BLaER1 (cell line): ENCODE measurements around the gene CBX7.

Source experiments
- H3K27ac ChIP-seq: shearing (Covaris generic); formaldehyde crosslinking; 2 replicates; pipeline ENCODE4 v1.8.1; 2022
- H3K27me3 ChIP-seq: shearing (Covaris generic); formaldehyde crosslinking; 2 replicates; pipeline ENCODE4 v1.8.1; 2022
- H3K36me3 ChIP-seq: shearing (Covaris generic); formaldehyde crosslinking; 2 replicates; pipeline ENCODE4 v1.8.1; 2022
- H3K4me1 ChIP-seq: shearing (Covaris generic); formaldehyde crosslinking; 2 replicates; pipeline ENCODE4 v1.8.1; 2022
- H3K4me2 ChIP-seq: shearing (Covaris generic); formaldehyde crosslinking; 2 replicates; pipeline ENCODE4 v1.8.1; 2022
- H3K4me3 ChIP-seq: shearing (Covaris generic); formaldehyde crosslinking; 2 replicates; pipeline ENCODE4 v1.8.1; 2022
- H3K9ac ChIP-seq: shearing (Covaris generic); formaldehyde crosslinking; 2 replicates; pipeline ENCODE4 v1.8.1; 2022
- H3K9me3 ChIP-seq: shearing (Covaris generic); formaldehyde crosslinking; 2 replicates; pipeline ENCODE4 v1.8.1; 2022
- H4K20me1 ChIP-seq: shearing (Covaris generic); formaldehyde crosslinking; 2 replicates; pipeline ENCODE4 v1.8.1; 2022
- Cebpa-rat ChIP-seq: shearing (Covaris generic); IDR thresholded peaks from 2 replicates; pipeline ENCODE4 v1.8.1; 2022

Gene CBX7

DNA sequence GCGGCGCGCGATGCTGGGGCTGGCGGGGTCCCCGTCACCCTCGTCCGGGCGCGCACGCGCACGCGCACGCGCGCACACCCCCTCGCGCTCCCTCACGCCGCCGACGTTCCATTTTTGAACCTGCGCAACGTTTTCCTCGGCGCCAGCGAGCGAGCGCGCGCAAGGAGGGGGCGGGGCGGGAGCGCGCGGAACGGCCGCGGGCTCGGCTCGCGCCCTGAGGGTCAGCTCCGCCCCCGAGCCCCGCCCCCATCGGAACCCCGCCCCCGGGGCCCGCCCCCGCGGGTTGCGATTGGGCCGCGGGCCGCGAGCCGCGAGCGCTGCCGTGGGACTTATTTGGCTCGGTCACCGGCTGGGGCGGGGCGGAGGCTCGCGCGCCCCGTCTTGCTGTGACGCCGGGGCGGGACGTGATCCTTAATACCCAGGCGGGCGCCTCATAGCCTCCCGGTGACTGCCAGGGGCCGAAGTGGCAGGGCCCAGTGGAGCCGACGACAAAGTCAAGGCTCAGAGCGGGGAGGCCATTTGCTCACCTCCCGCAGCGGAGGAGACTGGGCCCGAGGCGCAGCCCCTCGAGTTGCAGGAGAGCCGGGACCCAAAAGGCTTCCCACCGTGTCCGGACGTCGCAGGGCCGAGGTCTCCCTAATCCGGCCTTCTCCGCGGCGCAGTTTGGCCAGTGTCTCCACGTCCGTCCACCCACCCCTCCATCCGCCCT lies at the start of gene CBX7:
Gene CBX7 (minus strand): TSS at position 170 of the 709 bp plus-strand sequence. CDS start 236 bp downstream, outside the sequence.
- H3K9ac ChIP-seq = peak within 1 kb of the TSS; percentile 78
- H3K27ac ChIP-seq = 0 out of 2 replicates have a peak within 1 kb of the TSS, but pooled peaks have one; percentile 35
- peaks cover 35% of the 10 kb centered on the region for H3K27me3 ChIP-seq
- H4K20me1 ChIP-seq = peaks cover 23% of the 10 kb centered on the region; the same call in 1 of the 2 replicates
- no peaks in the 10 kb centered on the region for H3K9me3 ChIP-seq
- peak within 1 kb of the TSS; percentile 79 for H3K4me3 ChIP-seq
- TF ChIP-seq Cebpa-rat = no peak
- H3K4me1 ChIP-seq = peaks cover 38% of the 10 kb centered on the region
- peaks cover 9% of the 10 kb centered on the region; the same call in 1 of the 2 replicates for H3K36me3 ChIP-seq
- H3K4me2 ChIP-seq = peak within 1 kb of the TSS; percentile 99

DNA sequence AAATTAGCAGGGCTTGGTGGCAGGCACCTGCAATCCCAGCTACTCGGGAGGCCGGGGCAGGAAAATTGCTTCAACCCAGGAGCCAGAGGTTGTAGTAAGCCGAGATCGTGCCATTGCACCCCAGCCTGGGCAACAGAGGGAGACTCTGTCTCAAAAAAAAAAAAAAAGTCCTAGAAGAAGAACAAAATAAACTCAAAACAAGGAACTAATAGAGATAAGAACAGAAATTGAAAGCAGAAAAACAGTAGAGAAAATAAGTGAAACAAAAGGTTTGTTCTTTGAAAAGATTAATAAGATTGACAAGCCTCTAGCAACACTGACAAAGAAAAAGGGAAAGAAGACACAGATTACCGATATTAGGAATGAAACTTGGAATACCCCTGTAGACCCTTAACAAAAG lies 45.1 kb upstream of the CBX7 start:
- H3K27ac ChIP-seq = no peak overlapping the region
- H3K4me2 ChIP-seq = no peak overlapping the region
- no peak for TF ChIP-seq Cebpa-rat
- H3K36me3 ChIP-seq = no peaks in the 10 kb centered on the region
- H3K9ac ChIP-seq = no peak overlapping the region
- H3K27me3 ChIP-seq = no peaks in the 10 kb centered on the region
- peaks cover 16% of the 10 kb centered on the region for H3K9me3 ChIP-seq
- no peaks in the 10 kb centered on the region for H4K20me1 ChIP-seq
- H3K4me3 ChIP-seq = no peak overlapping the region
- no peaks in the 10 kb centered on the region for H3K4me1 ChIP-seq

DNA sequence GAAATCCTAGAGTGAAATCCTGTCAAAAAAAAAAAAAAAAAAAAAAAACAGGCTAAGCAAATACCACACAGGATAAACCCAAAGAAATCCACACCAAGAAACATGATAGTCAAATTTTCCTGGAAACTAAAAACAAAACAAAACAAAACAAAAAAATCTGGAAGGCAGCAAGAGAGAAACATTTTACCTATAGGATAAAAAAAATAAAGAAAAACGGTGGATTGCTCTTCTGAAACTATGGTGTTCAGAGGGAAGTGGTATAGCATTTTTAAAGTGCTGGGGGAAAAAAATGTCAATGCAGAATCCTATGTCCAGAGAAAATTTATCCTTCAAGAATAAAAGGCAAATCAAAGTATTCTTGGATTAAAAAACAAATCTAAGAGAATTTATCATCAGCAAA lies 41.6 kb upstream of the CBX7 start:
- H3K36me3 ChIP-seq = no peaks in the 10 kb centered on the region
- no peak overlapping the region for H3K4me3 ChIP-seq
- no peak overlapping the region for H3K9ac ChIP-seq
- no peaks in the 10 kb centered on the region for H3K4me1 ChIP-seq
- TF ChIP-seq Cebpa-rat = no peak
- peaks cover 16% of the 10 kb centered on the region for H3K9me3 ChIP-seq
- no peaks in the 10 kb centered on the region for H3K27me3 ChIP-seq
- no peak overlapping the region for H3K4me2 ChIP-seq
- no peaks in the 10 kb centered on the region for H4K20me1 ChIP-seq
- no peak overlapping the region for H3K27ac ChIP-seq

DNA sequence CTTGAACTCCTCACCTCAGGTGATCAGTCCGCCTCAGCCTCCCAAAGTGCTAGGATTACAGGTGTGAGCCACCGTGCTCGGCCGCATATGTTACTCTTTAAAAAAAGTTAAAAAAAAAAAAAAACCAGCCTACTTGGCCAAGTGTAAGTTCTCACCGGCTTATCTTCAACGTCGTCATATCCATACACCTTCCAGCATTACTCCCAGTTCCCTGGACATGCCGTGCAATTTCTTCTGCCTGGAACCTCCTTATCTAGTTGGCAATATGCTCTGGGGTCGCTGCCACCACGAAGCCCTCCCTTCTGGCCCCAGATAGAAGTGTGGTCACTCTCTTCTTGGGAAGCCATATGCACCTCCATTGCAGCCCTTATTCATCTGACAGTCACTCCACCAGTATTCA lies 36.3 kb upstream of the CBX7 start:
- Histone ChIP-seq H3K9ac (no peak overlapping the region), H3K4me2 (no peak overlapping the region), H3K4me1 (no peaks in the 10 kb centered on the region), H4K20me1 (no peaks in the 10 kb centered on the region), H3K27me3 (no peaks in the 10 kb centered on the region), H3K27ac (no peak overlapping the region), H3K4me3 (no peak overlapping the region), H3K36me3 (no peaks in the 10 kb centered on the region), H3K9me3 (peaks cover 16% of the 10 kb centered on the region; the same call in 1 of the 2 replicates)
- no peak for TF ChIP-seq Cebpa-rat

DNA sequence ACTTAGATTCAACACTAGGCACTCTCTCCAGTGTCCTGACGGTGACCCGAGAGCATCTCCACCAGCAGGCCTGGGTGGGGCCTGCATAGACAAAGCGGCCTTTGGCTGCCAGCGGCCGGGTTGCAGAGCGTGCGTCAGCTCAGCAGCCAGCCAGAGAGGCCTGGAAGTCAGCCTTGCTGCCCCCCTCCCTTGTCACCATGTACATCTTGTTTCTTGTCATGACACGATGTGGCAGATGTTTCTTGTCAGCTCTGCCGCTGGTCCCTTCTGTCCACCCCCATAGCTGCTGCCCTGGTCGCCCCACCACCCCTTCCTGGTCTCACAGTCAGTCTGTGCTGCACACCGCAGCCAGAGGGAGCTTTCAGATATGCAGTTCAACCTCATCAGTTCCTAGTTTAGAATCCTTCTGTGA lies 33.1 kb upstream of the CBX7 start:
- no peaks in the 10 kb centered on the region for H3K36me3 ChIP-seq
- H3K9ac ChIP-seq = no peak overlapping the region
- no peak overlapping the region for H3K4me3 ChIP-seq
- no peaks in the 10 kb centered on the region for H3K4me1 ChIP-seq
- H3K9me3 ChIP-seq = peaks cover 21% of the 10 kb centered on the region
- no peak for TF ChIP-seq Cebpa-rat
- H3K4me2 ChIP-seq = no peak overlapping the region
- H4K20me1 ChIP-seq = no peaks in the 10 kb centered on the region
- no peaks in the 10 kb centered on the region for H3K27me3 ChIP-seq
- H3K27ac ChIP-seq = no peak overlapping the region

DNA sequence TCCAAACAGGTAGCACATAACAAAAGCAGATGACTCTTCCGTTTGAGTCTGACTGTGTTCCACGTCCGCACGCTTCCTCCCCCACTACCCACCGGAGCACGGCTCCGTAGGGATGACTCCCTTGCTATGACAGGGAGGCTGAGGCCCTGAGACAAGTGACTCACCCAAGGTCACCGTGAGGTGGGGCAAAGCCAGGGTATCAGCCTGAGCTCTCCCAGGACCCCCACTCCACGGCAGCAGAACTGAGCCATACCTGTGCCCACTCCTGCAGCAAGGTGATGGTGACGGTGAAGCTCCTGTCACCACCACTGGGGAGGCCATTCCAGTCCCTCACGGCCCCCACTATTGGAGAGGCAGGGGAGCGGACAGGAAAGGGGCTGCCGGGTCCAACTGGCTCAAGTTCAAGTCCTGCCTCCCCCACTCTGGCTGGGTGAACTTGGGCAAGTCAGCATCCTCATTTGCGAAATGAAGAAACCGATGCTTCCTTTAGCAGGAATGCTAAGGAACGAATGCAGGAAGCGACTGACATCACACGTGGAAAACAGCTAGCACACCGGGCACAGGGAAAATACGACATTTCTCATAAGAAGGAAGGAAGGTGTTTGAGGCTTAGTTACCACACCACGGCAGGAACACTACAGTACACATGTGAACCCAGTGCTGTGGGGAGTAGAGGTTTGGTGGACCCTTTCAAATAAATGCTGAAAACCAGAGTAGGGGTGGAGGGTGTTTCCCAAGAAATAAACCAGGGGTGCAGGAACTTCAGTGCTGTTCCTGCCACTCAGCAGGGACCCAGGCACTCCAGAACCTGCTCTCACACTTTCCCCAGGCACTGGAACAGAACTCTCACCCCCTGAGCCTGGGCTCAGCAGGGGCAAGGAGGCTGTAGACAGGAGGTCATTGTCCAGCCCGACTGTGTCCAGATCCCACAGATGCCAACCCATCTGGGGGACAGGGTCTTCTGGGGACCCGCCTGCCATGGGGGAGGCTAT lies 32.4 kb upstream of the CBX7 start:
- Histone ChIP-seq H3K9ac (no peak overlapping the region), H3K27ac (no peak overlapping the region)

DNA sequence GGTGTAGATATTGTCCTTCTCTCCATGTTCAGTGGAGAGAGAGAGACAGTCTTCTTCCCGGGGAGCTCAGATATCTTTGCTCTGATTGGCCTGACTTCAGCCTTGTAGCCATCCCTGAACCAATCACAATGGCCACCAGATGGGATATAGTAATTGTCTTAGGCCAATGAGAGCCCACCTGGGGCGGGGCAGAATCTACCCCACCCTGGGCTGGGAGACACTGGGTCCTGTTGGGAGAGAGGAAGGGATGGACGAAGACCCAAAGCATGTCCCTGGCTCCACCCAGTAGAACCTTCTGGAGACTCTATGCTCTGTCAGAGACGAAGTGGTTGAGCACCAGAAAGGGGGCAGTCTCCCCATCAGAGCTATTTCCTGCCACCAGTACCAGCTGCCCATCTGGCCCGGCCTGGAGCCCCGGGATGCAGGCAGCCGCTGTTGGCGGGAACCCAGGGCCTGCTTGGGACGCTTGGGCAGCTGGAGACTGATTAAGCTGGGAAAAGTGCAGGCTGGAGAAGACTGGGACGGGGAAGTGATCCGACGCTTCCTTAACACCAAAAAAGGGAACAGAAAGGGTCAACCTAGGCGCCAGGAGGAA lies 31.6 kb upstream of the CBX7 start:
- no peak overlapping the region for H3K4me3 ChIP-seq
- H4K20me1 ChIP-seq = no peaks in the 10 kb centered on the region
- no peak overlapping the region for H3K9ac ChIP-seq
- H3K9me3 ChIP-seq = peaks cover 21% of the 10 kb centered on the region
- no peak for TF ChIP-seq Cebpa-rat
- H3K27ac ChIP-seq = no peak overlapping the region
- no peaks in the 10 kb centered on the region for H3K27me3 ChIP-seq
- no peak overlapping the region for H3K4me2 ChIP-seq
- H3K4me1 ChIP-seq = no peaks in the 10 kb centered on the region
- no peaks in the 10 kb centered on the region for H3K36me3 ChIP-seq

More for the DNA sequence above, 32.4 kb upstream of the CBX7 start:
- Histone ChIP-seq H3K4me3 (no peak overlapping the region), H3K4me1 (no peaks in the 10 kb centered on the region), H3K36me3 (no peaks in the 10 kb centered on the region), H3K9me3 (peaks cover 21% of the 10 kb centered on the region), H3K27me3 (no peaks in the 10 kb centered on the region), H4K20me1 (no peaks in the 10 kb centered on the region), H3K4me2 (no peak overlapping the region)
- TF ChIP-seq Cebpa-rat = no peak

DNA sequence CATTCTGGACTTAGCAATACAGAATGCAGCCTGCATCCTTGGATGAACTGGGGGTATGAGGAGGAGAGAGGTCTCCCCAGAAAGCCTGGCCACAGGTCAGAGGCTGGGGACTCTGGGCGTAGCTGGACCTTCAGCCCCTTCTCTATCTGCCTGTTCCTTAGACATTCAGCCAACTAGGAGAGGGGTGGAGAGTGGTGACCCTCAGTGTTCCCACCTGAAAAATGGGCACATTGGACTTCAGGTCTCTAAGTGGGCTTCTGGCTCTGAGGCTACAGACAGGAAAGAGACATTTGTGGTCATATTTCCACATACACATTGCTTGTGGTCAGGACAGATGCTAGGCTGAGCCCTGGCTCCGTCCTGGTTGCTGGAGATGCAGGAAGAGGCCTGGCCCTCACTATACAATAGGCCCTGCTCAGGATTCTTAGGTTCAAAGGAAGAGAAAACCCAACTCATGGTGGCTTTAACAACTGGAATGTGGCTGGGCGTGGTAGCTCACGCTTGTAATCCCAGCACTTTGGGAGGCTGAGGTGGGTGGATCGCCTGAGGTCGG lies 30.1 kb upstream of the CBX7 start:
- TF ChIP-seq Cebpa-rat = no peak
- Histone ChIP-seq H3K4me3 (no peak overlapping the region), H3K9me3 (peaks cover 21% of the 10 kb centered on the region), H3K4me1 (no peaks in the 10 kb centered on the region), H3K27ac (no peak overlapping the region), H3K36me3 (no peaks in the 10 kb centered on the region), H3K4me2 (no peak overlapping the region), H3K9ac (no peak overlapping the region), H3K27me3 (no peaks in the 10 kb centered on the region), H4K20me1 (no peaks in the 10 kb centered on the region)

DNA sequence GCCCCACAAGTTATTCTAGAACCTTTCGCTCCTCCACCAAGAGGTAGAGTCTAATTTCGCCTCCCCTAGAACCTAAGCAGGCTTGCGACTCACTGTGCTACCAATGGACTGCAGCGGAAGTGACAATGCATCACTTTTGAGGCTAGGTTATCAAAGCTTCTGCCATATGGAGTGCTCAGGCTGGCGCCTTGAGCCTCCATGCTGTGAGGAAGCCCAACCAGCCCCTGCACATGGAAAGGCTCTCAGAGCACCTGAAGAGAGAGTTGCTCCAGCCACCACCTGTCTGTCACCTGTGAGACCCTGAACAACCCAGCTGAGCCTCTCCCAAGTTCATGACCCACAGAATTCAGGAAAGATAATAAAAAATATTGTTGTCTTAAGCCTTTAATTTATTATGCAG lies 29.3 kb upstream of the CBX7 start:
- H4K20me1 ChIP-seq = no peaks in the 10 kb centered on the region
- H3K4me2 ChIP-seq = no peak overlapping the region
- no peak overlapping the region for H3K4me3 ChIP-seq
- no peak overlapping the region for H3K27ac ChIP-seq
- TF ChIP-seq Cebpa-rat = no peak
- H3K9ac ChIP-seq = no peak overlapping the region
- no peaks in the 10 kb centered on the region for H3K4me1 ChIP-seq
- no peaks in the 10 kb centered on the region for H3K36me3 ChIP-seq
- H3K27me3 ChIP-seq = no peaks in the 10 kb centered on the region
- H3K9me3 ChIP-seq = peaks cover 17% of the 10 kb centered on the region
